ENCODE data around the gene HACE1. TPM values are rescaled to one million over a fixed set of nuclear protein-coding genes. Genes with fewer than 3 reads are reported as not detected.

HACE1 gene
- total RNA-seq, 1 donor from 2014 or later: 5.9 TPM

GRCh38 chr6:104888066-104888465 lies 28.3 kb upstream of the HACE1 start:
- Histone ChIP-seq H3K27me3 (ENCODE audit: low read depth) (peaks cover 62% of the 10 kb centered on the region), H3K4me1 (no peaks in the 10 kb centered on the region), H3K4me3 (no peak overlapping the region), H3K36me3 (no peaks in the 10 kb centered on the region), H3K27ac (replicated peaks) (no peak overlapping the region), H3K9me3 (replicated peaks) (peaks cover 8% of the 10 kb centered on the region)
- DNase-seq: no peak
- intact Hi-C loops (cut with micrococcal nuclease): no loop called here
- TF ChIP-seq CTCF (IDR thresholded peaks at IDR 0.05; ENCODE audit: borderline replicate concordance): no peak

GRCh38 chr6:104887350-104887749 lies 27.6 kb upstream of the HACE1 start:
- no peak for TF ChIP-seq CTCF (IDR thresholded peaks at IDR 0.05; ENCODE audit: borderline replicate concordance)
- no peak for DNase-seq
- H3K4me1 ChIP-seq: no peaks in the 10 kb centered on the region
- peaks cover 8% of the 10 kb centered on the region for H3K9me3 ChIP-seq (replicated peaks)
- H3K27ac ChIP-seq (replicated peaks): no peak overlapping the region
- peaks cover 55% of the 10 kb centered on the region for H3K27me3 ChIP-seq (ENCODE audit: low read depth)
- H3K4me3 ChIP-seq: no peak overlapping the region
- intact Hi-C loops (cut with micrococcal nuclease): no loop called here
- no peaks in the 10 kb centered on the region for H3K36me3 ChIP-seq

GRCh38 chr6:104885518-104886043 lies 25.9 kb upstream of the HACE1 start:
- Histone ChIP-seq H3K4me3 (peak overlapping the region; percentile 32), H3K27ac (replicated peaks) (no peak overlapping the region), H3K9me3 (replicated peaks) (peaks cover 8% of the 10 kb centered on the region), H3K36me3 (no peaks in the 10 kb centered on the region), H3K27me3 (ENCODE audit: low read depth) (peaks cover 37% of the 10 kb centered on the region), H3K4me1 (no peaks in the 10 kb centered on the region)
- DNase-seq: no peak
- intact Hi-C loops (cut with micrococcal nuclease): no loop called here
- TF ChIP-seq CTCF (IDR thresholded peaks at IDR 0.05; ENCODE audit: borderline replicate concordance): no peak

- Histone ChIP-seq H3K9me3 (replicated peaks) (peaks cover 8% of the 10 kb centered on the region), H3K4me3 (peak overlapping the region; percentile 32), H3K36me3 (no peaks in the 10 kb centered on the region), H3K27me3 (ENCODE audit: low read depth) (peaks cover 36% of the 10 kb centered on the region), H3K4me1 (no peaks in the 10 kb centered on the region), H3K27ac (replicated peaks) (no peak overlapping the region)
- no peak for DNase-seq
- intact Hi-C loops (cut with micrococcal nuclease): no loop called here
- TF ChIP-seq CTCF (IDR thresholded peaks at IDR 0.05; ENCODE audit: borderline replicate concordance): no peak
These were observed 25.3 kb upstream of the HACE1 start for GRCh38 chr6:104884867-104885517.

- intact Hi-C loops (cut with micrococcal nuclease): no loop called here
These were observed 22.4 kb upstream of the HACE1 start for GRCh38 chr6:104881964-104882668.

More at GRCh38 chr6:104881964-104882668, 22.4 kb upstream of the HACE1 start:
- H3K36me3 ChIP-seq: no peaks in the 10 kb centered on the region
- H3K4me3 ChIP-seq: no peak overlapping the region
- no peaks in the 10 kb centered on the region for H3K4me1 ChIP-seq
- DNase-seq: no peak
- peaks cover 42% of the 10 kb centered on the region for H3K27me3 ChIP-seq (ENCODE audit: low read depth)
- H3K27ac ChIP-seq (replicated peaks): no peak overlapping the region
- H3K9me3 ChIP-seq (replicated peaks): no peaks in the 10 kb centered on the region
- TF ChIP-seq CTCF (IDR thresholded peaks at IDR 0.05; ENCODE audit: borderline replicate concordance): no peak
